Stimulated activated CD4-positive, alpha-beta T cell treated with anti-CD3 and anti-CD28 coated beads, Interleukin-4, amount 100 ng/mL, for 4 hours (primary cell): ENCODE data around the gene EYS.
"Not testable (repeated sequence)": the region's sequence is repeated elsewhere in the genome, so short reads cannot be mapped to it uniquely, and the experiment has no call there.

Source experiments
- DNase-seq, 2 experiments: peaks; one replicate each; pipeline ENCODE4 v3.0.0-alpha.2; 2020

The EYS gene

GRCh38 chr6:63862486-63863198, 1844.4 kb downstream of the EYS start:
- DNase-seq = no peak

GRCh38 chr6:63859528-63859927, 1847.5 kb downstream of the EYS start:
- DNase-seq = no peak

GRCh38 chr6:63858691-63859090, 1848.3 kb downstream of the EYS start:
- DNase-seq = no peak

- no peak for DNase-seq
Observed at GRCh38 chr6:63856271-63856670, 1850.8 kb downstream of the EYS start.

- no peak for DNase-seq
Observed at GRCh38 chr6:63844287-63844686, 1862.7 kb downstream of the EYS start.

- DNase-seq = no peak
Observed at GRCh38 chr6:63839485-63839884, 1867.5 kb downstream of the EYS start.

- DNase-seq = not testable (repeated sequence)
Observed at GRCh38 chr6:63828678-63829077, 1878.3 kb downstream of the EYS start.

- no peak for DNase-seq
Observed at GRCh38 chr6:63824722-63825121, 1882.3 kb downstream of the EYS start.

- no peak for DNase-seq
Observed at GRCh38 chr6:63821442-63821841, 1885.6 kb downstream of the EYS start.

- no peak for DNase-seq
Observed at GRCh38 chr6:63819831-63820230, 1887.2 kb downstream of the EYS start.

GRCh38 chr6:63817492-63818050, 1889.5 kb downstream of the EYS start:
- no peak for DNase-seq

- no peak for DNase-seq
Observed at GRCh38 chr6:63816982-63817436, 1890.0 kb downstream of the EYS start.

GRCh38 chr6:63816401-63816981, 1890.5 kb downstream of the EYS start:
- DNase-seq = no peak

- DNase-seq = no peak
Observed at GRCh38 chr6:63814459-63814858, 1892.6 kb downstream of the EYS start.

GRCh38 chr6:63813566-63814120, 1893.4 kb downstream of the EYS start:
- no peak for DNase-seq

GRCh38 chr6:63808576-63808975, 1898.5 kb downstream of the EYS start:
- DNase-seq = no peak

- DNase-seq = no peak
Observed at GRCh38 chr6:63807056-63807455, 1900.0 kb downstream of the EYS start.

GRCh38 chr6:63806573-63806913, 1900.5 kb downstream of the EYS start:
- no peak for DNase-seq

- DNase-seq = no peak
Observed at GRCh38 chr6:63805808-63806572, 1901.0 kb downstream of the EYS start.

GRCh38 chr6:63805345-63805744, 1901.7 kb downstream of the EYS start:
- no peak for DNase-seq

- no peak for DNase-seq
Observed at GRCh38 chr6:63804381-63804956, 1902.6 kb downstream of the EYS start.

GRCh38 chr6:63803371-63803770, 1903.7 kb downstream of the EYS start:
- DNase-seq = no peak

GRCh38 chr6:63802606-63803206, 1904.3 kb downstream of the EYS start:
- DNase-seq = no peak
